M059J (cell line): ENCODE results near the gene CIAO2B. TPM values are rescaled to one million over a fixed set of nuclear protein-coding genes. Genes with fewer than 3 reads are reported as not detected.
"Not testable (repeated sequence)": the region's sequence is repeated elsewhere in the genome, so short reads cannot be mapped to it uniquely, and the experiment has no call there.

ENCODE experiments used
- DNase-seq: peaks from one replicate; pipeline ENCODE4 v3.0.0-alpha.2; 2012; ENCODE audit warnings: low read depth
- total RNA-seq: library from RNA; depleted of rRNA; stranded (reverse); fragments of >200 nt; shearing (Covaris generic); gene quantifications from 2 replicates; pipeline ENCODE4 v1.2.3, GENCODE V29; 2014

The CIAO2B gene
- total RNA-seq, 1 experiment from 2014 or later: 183 TPM

GRCh38 chr16:66903544-66904427, 30.4 kb downstream of the CIAO2B start:
- no peak for DNase-seq

DNA sequence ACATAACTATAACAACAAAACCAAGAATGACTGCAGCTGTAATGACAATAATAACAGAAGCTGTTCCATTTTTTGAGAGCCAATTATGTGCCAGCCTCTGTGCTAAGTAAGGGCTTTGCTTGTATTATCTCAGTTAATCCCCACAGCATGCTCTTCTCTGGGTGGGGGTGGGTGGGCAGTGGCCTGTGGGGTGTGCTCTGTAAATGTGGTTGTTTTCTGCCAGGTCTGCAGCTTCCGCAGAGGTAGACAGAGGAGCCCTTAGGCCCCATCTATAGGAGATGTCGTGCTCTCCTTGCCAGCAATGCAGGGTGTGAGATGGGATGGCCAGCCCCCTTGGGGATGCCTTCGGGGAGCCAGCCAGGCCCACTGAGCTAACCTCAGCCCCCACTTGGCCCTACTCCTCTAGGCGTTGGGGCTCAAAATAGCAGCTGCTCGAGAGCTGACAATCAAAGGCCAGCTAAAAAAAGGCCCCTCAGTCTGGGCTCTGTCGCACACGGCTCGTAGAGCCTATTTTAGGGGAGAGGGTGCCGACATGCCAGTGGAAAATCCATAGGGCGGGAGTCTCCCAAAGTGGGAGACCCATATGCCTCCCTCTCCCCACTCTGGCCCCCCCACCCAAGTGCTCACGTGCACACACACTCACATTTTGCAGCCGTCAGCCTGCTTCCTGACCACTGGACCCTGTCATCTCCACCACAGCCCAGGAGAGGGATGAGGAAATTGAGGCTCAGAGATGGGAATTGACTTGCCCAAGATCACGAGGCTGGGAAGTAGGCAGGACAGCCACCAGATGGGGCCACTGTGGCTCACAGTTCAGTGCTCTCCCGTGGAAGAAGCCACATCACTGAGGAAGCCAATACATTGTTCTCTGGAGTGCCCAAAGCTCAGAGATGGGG, 31.3 kb downstream of the CIAO2B start:
- no peak for DNase-seq

GRCh38 chr16:66901626-66902025, 32.6 kb downstream of the CIAO2B start:
- no peak for DNase-seq

- DNase-seq: no peak
These were observed 33.3 kb downstream of the CIAO2B start for GRCh38 chr16:66900721-66901441.

DNA sequence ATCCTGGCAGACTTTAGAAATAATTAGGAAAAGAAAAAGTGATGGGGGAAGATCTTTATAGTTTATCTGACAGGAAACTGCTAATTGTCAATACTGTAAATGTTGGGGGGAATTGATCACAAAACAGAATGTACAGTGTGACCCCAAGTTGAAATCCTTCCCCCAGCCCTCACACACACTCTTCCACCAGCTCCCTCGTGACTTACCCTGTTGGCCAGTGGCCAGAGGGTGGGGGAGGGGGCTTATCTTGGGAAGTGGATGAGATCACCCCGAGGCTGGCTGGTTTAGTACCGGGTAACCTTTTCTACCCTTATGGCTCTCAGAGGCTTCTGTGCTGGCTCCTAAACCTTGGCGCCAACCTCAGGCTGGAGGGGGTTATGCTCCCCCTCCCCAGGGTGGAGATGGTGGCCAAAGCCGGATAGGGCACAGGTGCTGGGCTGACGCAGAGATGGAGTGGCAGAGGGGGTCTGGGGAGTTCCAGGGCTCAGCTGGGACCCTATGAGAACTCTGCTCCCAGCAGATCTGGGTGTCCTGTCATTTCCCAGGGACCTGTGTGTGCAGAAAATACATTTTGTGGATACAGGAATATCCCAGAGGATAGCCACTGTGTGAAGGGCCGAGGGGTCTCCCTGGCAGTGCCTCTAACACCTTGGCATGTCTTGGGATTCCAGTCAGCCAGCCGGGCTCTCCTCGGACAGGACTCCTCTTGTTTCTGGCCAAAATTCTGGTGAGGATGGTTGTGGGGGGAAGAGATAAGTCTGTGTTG, 34.1 kb downstream of the CIAO2B start:
- peak; percentile 94 for DNase-seq

DNA sequence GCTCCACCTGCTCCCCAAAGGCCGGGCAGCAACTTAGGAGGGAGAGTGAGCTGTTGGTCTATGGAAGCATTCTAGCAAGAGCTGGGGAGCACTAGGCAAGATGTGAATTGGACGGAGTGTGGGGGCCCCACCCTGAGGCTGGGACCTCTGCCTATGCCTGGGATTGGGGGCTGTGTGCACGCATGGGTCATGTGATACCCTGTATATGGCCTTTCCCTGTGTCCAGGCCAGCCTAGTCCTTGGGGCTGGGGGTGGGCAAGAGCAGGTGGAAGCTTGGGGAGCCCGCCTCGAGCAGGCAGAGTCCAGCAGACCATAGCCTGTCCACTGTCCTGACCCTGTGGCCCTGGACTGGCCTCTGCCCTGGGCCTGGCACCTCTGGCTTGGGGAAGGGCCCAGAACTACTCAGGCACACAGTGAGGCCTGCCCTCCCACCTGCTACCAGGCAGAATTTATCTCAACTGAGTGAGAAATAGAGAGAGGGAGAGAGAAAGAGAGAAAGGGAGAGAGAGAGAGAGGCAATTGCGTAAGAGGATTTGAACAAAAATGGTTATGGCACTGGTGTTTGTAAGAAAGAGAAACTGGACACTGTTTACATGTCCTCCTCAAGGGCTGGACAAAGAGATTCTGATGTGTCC, 34.8 kb downstream of the CIAO2B start:
- peak; percentile 69 for DNase-seq

DNA sequence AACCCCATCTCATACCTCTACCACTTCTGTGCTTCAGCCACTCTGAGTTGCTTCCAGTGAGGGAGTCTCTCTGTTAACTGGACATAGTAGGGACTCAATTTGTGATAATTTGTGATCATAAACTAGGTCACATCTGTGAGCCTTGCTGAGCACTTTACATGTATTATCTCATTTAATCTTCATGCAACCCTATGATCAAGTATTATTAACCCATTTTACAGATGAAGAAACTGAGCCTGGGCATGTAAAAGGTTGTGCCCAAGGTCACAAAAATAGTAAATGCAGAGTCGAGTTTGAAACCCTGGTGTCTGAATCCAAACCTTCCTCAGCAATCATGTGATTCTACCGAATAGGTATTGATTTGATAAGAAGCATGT, 35.3 kb downstream of the CIAO2B start:
- no peak for DNase-seq

- peak; percentile 77 for DNase-seq
These were observed 36.0 kb downstream of the CIAO2B start for GRCh38 chr16:66898207-66898606.

DNA sequence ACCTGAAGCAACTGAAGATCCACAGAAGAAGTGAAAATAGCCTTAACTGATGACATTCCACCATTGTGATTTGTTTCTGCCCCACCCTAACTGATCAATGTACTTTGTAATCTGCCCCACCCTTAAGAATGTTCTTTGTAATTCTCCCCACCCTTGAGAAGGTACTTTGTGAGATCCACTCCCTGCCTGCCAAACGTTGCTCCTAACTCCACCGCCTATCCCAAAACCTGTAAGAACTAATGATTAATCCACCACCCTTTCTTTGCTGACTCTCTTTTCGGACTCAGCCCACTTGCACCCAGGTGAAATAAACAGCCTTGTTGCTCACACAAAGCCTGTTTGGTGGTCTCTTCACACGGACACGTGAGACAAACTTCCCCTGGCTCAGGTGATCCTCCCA, 37.5 kb downstream of the CIAO2B start:
- not testable (repeated sequence) for DNase-seq

DNA sequence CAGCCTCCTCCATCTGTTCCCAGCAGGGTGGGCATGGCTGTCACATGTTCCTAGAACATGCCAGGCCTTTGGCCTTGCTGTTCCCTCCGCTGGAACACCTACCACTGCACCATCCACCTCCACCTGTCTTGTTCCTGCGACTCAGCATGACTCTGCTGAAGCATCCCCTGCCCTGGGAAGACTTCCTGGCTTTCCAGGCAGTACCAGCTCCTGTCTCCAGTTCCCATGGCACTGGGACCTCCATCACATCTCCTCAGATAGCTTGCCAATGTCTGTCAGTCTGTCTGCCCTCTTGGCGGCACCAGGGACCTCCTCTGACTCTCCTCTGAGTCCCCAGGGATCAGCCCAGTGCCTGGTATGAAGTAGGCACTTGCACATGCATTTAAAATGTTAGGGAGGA, 38.2 kb downstream of the CIAO2B start:
- no peak for DNase-seq

DNA sequence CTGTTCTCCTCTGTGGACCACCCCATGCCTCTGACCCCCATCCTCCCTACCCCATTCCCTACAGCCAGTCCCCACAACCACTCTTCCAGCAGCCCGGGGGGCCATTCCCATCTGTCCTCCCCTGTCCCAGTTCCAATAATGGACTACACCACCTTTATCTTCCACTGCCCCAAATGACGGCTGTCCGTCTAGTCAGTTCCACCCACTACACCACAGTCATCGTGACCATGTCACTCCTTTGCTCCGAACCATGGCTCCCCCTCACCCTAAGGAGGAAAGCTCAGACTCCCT, 38.6 kb downstream of the CIAO2B start:
- DNase-seq: no peak

GRCh38 chr16:66894948-66895688, 39.1 kb downstream of the CIAO2B start:
- peak; percentile 82 for DNase-seq

GRCh38 chr16:66894055-66894454, 40.1 kb downstream of the CIAO2B start:
- no peak for DNase-seq

DNA sequence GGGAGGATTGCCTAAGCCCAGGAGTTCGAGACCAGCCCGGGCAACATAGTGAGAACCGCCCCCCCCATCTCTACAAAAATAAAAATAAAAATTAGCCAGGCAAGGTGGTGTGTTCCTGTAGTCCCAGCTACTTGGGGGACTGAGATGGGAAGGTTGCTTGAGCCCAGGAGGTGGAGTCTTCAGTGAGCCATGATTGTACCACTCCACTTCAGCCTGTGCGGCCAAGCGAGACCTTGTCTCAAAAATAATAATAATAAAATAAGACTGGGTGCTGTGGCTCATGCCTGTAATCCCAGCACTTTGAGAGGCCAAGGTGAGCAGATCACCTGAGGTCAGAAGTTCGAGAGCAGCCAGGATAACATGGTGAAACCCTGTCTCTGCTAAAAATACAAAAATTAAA, 42.4 kb downstream of the CIAO2B start:
- DNase-seq: no peak

DNA sequence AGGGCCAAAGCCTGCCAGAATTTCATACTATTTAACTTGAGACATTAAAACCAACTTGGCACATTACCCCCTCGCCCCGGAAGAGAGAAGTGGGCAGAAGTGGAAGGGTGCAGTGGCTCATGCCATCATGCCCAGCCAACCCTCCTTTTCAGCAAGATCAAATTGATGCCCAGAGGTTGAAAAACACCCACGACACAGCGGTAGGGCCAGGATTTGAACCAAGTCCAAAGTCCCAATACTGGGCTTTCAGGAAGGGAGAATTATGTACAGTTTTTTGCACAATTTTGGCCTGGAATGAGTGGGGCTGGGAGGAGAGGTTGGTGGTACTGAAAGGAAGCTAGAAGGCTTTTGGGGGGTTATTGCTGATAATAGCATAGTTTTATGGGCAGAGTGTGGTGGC, 42.8 kb downstream of the CIAO2B start:
- no peak for DNase-seq

DNA sequence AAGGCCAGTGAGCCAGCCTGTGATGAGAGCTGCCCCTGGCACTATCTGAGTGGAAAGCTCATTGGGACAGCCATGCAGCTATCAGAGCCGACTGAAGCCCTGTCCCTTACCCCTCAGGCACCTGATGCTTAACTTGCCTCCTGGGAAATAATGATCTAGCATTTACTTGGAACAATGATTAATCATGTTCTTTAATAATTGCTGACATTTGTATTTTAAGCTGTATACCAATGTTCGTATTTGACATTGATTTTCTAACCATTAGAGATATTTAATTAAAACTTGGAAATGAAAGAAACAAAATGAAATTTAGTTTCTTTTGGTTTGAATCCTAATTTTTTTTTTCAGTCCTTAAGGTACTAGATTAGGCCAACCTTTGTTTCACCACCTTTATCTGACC, 43.4 kb downstream of the CIAO2B start:
- no peak for DNase-seq

DNA sequence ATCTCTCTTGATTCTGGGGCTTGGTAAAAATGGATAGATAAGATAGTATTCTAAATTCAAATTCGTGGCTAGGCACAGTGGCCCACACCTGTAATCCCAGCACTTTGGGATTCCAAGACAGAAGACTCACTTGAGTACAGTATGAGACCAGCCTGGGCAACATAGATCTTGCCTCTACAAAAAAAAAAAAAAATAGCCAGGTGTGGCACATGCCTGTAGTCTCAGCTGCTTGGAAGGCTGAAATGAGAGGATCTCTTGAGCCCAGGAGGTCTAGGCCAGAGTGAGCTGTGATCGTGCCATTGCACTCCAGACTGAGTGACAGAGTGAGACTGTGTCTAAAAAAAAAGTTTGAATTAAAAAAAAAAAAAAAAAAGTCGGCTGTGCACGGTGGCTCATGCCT, 44.6 kb downstream of the CIAO2B start:
- no peak for DNase-seq

- DNase-seq: no peak
These were observed 45.3 kb downstream of the CIAO2B start for GRCh38 chr16:66888647-66889615.

- DNase-seq: peak; percentile 69
These were observed 47.3 kb downstream of the CIAO2B start for GRCh38 chr16:66886914-66887313.
